Right lobe of liver (tissue), 4 donors: ENCODE measurements around the gene TAOK3.

Experiments used
- POLR2A ChIP-seq: fragments of 450-650 bp; IDR thresholded peaks from one replicate; pipeline ENCODE4 v1.6.1; 2017; ENCODE audit warnings: antibody characterized with exemption, mild to moderate bottlenecking
- TF ChIP-seq, protein P1 (sequence below), 4 donors: fragments of 200-600 bp in 3 of 4; fragments of 450-650 bp in 1 of 4; IDR thresholded peaks; one replicate each; pipeline versions ENCODE4 v1.5.1 to v1.8.0; 2016 to 2022; ENCODE audit warnings: antibody characterized with exemption in 4 of 4, mild to moderate bottlenecking in 2 of 4
- donor health status: DM: no; HTN: no; CAD: no.
- donor health status: DM: no; HTN: no; CAD: no.
- donor health status: DM: no; HTN: yes; CAD: no.

DNA sequence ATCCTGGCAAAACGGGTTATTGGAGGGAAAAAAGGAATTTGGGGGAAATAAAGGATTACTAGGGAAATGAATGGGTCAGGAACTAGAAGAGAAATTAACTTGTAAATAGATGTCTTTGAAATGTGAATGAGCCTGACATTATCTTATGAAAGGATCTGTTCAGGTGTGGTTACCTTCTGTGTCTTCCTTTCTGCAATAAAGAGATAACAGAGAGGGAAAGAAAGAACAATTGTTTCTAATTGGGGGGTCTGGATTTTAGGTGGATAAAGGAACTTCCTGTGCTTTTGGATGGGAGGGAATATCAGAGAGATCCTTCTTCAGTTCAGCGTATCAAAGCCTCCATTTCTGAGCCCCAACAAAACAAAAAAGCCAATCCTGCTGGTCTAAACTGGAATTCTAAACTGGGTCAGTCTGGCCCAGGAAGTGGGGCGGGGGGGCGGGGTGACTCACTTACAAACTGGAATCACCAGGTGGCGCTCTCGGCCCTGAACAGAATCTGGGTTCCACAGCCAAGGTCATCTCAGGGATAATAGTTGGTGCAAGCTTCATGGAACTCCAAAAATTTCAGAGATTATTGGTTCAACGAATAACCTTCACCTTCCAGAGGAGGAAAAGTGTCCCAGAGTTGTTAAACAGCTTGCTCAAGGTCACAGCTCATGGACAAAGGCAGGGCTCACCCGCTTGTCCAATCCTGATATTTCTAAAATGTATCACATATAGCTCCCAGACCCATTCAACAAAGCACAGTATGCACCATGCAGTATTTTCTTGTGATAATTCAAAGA is 251.9 kb downstream of the TAOK3 start:
- TF ChIP-seq, protein P1, sequence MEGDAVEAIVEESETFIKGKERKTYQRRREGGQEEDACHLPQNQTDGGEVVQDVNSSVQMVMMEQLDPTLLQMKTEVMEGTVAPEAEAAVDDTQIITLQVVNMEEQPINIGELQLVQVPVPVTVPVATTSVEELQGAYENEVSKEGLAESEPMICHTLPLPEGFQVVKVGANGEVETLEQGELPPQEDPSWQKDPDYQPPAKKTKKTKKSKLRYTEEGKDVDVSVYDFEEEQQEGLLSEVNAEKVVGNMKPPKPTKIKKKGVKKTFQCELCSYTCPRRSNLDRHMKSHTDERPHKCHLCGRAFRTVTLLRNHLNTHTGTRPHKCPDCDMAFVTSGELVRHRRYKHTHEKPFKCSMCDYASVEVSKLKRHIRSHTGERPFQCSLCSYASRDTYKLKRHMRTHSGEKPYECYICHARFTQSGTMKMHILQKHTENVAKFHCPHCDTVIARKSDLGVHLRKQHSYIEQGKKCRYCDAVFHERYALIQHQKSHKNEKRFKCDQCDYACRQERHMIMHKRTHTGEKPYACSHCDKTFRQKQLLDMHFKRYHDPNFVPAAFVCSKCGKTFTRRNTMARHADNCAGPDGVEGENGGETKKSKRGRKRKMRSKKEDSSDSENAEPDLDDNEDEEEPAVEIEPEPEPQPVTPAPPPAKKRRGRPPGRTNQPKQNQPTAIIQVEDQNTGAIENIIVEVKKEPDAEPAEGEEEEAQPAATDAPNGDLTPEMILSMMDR (IDR thresholded peaks at IDR 0.05): peak; percentile 29 to 89 (median 85)
- TF ChIP-seq POLR2A: no peak
